HepG2 (cell line): Measurements from ENCODE around the gene ZNF221. TPM values are rescaled to one million over a fixed set of nuclear protein-coding genes. Genes with fewer than 3 reads are reported as not detected.
A peak's percentile ranks its signal among the peaks of the same experiment; 100 is the strongest.

Experiments
- ARID2 ChIP-seq: sonication (generic); formaldehyde crosslinking; IDR thresholded peaks from 2 replicates; pipeline ENCODE4 v1.8.1; 2022; ENCODE audit warnings: mild to moderate bottlenecking, missing genetic modification reagents, borderline replicate concordance
- ELF1 ChIP-seq: sonication (generic); formaldehyde crosslinking; IDR thresholded peaks from 2 replicates; pipeline ENCODE4 v1.4.0; 2020; ENCODE audit warnings: missing genetic modification reagents
- ELF4 ChIP-seq: sonication (generic); formaldehyde crosslinking; IDR thresholded peaks from 2 replicates; pipeline ENCODE4 v1.5.0; 2020; ENCODE audit warnings: missing genetic modification reagents, mild to moderate bottlenecking, moderate library complexity, borderline replicate concordance
- KDM5A ChIP-seq: fragments of 200-600 bp; sonication (generic); IDR thresholded peaks from 2 replicates; pipeline ENCODE4 v1.7.0; 2018; ENCODE audit warnings: antibody characterized with exemption, mild to moderate bottlenecking, low read length, borderline replicate concordance
- KLF16 ChIP-seq, 2 experiments: sonication (generic) in 1 of 2; formaldehyde crosslinking in 1 of 2; IDR thresholded peaks; 2 replicates each; pipeline versions ENCODE4 v1.6.1 to v1.8.0; 2016 to 2023; ENCODE audit warnings: missing genetic modification reagents in 2 of 2, missing compliant biosample characterization in 1 of 2
- KLF6 ChIP-seq: IDR thresholded peaks from 2 replicates; pipeline ENCODE4 v1.8.0; 2016; ENCODE audit warnings: missing biosample characterization, missing genetic modification reagents
- MTF1 ChIP-seq: sonication (generic); formaldehyde crosslinking; IDR thresholded peaks from 2 replicates; pipeline ENCODE4 v1.5.0; 2020; ENCODE audit warnings: missing genetic modification reagents
- NR1H2 ChIP-seq: sonication (generic); formaldehyde crosslinking; IDR thresholded peaks from 2 replicates; pipeline ENCODE4 v1.8.1; 2022; ENCODE audit warnings: low read depth, missing genetic modification reagents, borderline replicate concordance
- PCBP1 ChIP-seq: fragments of 200-400 bp; formaldehyde crosslinking; IDR thresholded peaks from 2 replicates; pipeline ENCODE4 v1.6.1; 2017; ENCODE audit warnings: mild to moderate bottlenecking, low read depth, low read length, borderline replicate concordance
- SOX13 ChIP-seq, 3 experiments: fragments of 450-650 bp in 1 of 3; sonication (generic) in 1 of 3; formaldehyde crosslinking in 1 of 3; IDR thresholded peaks in 2 of 3; conservative IDR thresholded peaks in 1 of 3; 2 replicates each; pipeline versions ENCODE4 v1.5.0 to v1.6.1; 2016 to 2020; ENCODE audit warnings: antibody characterized with exemption in 1 of 3, mild to moderate bottlenecking in 1 of 3, missing compliant biosample characterization in 1 of 3, missing genetic modification reagents in 1 of 3, moderate library complexity in 1 of 3
- ZBTB1 ChIP-seq: sonication (generic); formaldehyde crosslinking; IDR thresholded peaks from 2 replicates; pipeline ENCODE4 v1.4.0; 2020; ENCODE audit warnings: missing genetic modification reagents, borderline replicate concordance
- ZFP36L2 ChIP-seq: sonication (generic); formaldehyde crosslinking; IDR thresholded peaks from 2 replicates; pipeline ENCODE4 v1.4.0; 2020; ENCODE audit warnings: missing genetic modification reagents
- ZNF567 ChIP-seq: sonication (generic); formaldehyde crosslinking; IDR thresholded peaks from 2 replicates; pipeline ENCODE4 v1.8.1; 2023; ENCODE audit warnings: mild to moderate bottlenecking, missing genetic modification reagents, borderline replicate concordance
- ZNF589 ChIP-seq: sonication (generic); formaldehyde crosslinking; conservative IDR thresholded peaks from 2 replicates; pipeline ENCODE4 v1.8.0; 2022; ENCODE audit warnings: mild to moderate bottlenecking, moderate library complexity, missing genetic modification reagents
- ZNF615 ChIP-seq: sonication (generic); formaldehyde crosslinking; IDR thresholded peaks from 2 replicates; pipeline ENCODE4 v1.5.0; 2020; ENCODE audit warnings: mild to moderate bottlenecking, missing genetic modification reagents, borderline replicate concordance
- ZNF670 ChIP-seq: sonication (generic); formaldehyde crosslinking; IDR thresholded peaks from 2 replicates; pipeline ENCODE4 v1.8.0; 2022; ENCODE audit warnings: mild to moderate bottlenecking, missing genetic modification reagents, borderline replicate concordance
- ZSCAN31 ChIP-seq: sonication (generic); formaldehyde crosslinking; IDR thresholded peaks from 2 replicates; pipeline ENCODE4 v1.5.0; 2020; ENCODE audit warnings: low read depth, mild to moderate bottlenecking, missing genetic modification reagents
- polyA plus RNA-seq, 8 experiments: library from polyadenylated mRNA; depleted of rRNA in 3 of 8; stranded (reverse) in 7 of 8; unstranded in 1 of 8; fragments of >200 nt; fragmentation: Illumina TruSeq in 4 of 8; extraction: Trizol in 4 of 8; gene quantifications; 2 replicates each; pipeline versions ENCODE4 v1.2.1 to v1.2.3, GENCODE V29; 2011 to 2016; ENCODE audit warnings: low read depth in 4 of 8, missing spikeins in 1 of 8, mixed read lengths in 1 of 8; ENCODE audit not compliant: insufficient read depth in 1 of 8
- total RNA-seq, 5 experiments: library from RNA; depleted of rRNA; stranded (reverse); fragments of >200 nt; fragmentation: Illumina TruSeq; extraction: Trizol; gene quantifications; 2 replicates each; pipeline ENCODE4 v1.2.3, GENCODE V29; 2016; ENCODE audit warnings: low read depth in 1 of 5
- TF ChIP-seq, protein P1 (sequence below): sonication (generic); formaldehyde crosslinking; IDR thresholded peaks from 2 replicates; pipeline ENCODE4 v1.9.0; 2022; ENCODE audit warnings: missing genetic modification reagents, mild to moderate bottlenecking, borderline replicate concordance
- TF ChIP-seq, protein P2 (sequence below): sonication (generic); formaldehyde crosslinking; IDR thresholded peaks from 2 replicates; pipeline ENCODE4 v1.5.1; 2020; ENCODE audit warnings: mild to moderate bottlenecking, missing genetic modification reagents, moderate library complexity
- TF ChIP-seq, protein P3 (sequence below): sonication (generic); formaldehyde crosslinking; IDR thresholded peaks from 2 replicates; pipeline ENCODE4 v1.8.0; 2022; ENCODE audit warnings: missing genetic modification reagents, mild to moderate bottlenecking, borderline replicate concordance
- TF ChIP-seq, protein P4 (sequence below): sonication (generic); formaldehyde crosslinking; IDR thresholded peaks from 2 replicates; pipeline ENCODE4 v1.8.0; 2022; ENCODE audit warnings: mild to moderate bottlenecking, missing genetic modification reagents, moderate library complexity

The ZNF221 gene
- total and polyA plus RNA-seq, 2 of the 13 experiments (the other 11 are each of a cell fraction or from before 2014, with no cell fraction given): 0.48 to 3.4 TPM

DNA sequence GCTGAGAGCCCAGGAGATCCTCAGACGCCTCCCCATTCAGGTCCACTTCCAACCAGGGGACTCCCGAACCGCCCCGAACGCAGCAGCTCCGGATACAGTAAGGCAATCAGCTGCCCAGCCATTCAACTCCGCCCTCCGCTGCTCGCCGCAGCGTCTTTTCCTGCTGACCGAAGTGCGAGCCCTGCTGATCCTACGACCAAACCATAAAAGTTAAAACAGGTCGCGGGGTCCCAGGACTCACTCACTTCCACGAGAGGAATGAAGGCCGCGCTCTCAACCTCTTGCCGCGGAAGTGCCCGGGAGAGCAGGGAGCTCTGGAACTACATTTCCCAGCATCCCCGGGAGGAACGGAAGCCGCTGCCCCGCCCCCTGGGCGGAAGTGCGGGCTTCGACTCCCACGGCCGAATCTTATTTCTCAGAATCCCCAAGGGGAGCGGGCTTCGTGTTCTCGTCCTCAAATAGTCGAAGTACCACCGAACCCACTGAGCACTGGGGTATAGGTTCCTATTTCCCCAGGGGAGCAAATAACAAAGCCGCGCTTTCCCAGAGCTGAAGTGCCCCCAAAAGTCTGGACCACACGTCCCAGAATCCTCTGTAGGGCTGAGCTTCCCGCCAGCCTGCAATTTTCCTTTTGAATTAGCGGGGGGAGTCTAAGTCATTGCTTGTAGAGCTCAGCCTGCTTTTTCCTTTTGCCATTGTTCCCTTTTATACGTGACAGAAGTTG lies 15.9 kb upstream of the ZNF221 start, which contains the start of gene ZNF45 (continued):
- TF ChIP-seq SOX13 (IDR thresholded peaks at IDR 0.05): no peak
- TF ChIP-seq SOX13 (CRISPR knock-in tag; conservative IDR thresholded peaks at IDR 0.05 in 1 of 2, IDR thresholded peaks at IDR 0.05 in 1 of 2): no peak
- no peak for TF ChIP-seq ZNF589 (CRISPR knock-in tag)
- no peak for TF ChIP-seq ZNF615 (CRISPR knock-in tag)
- TF ChIP-seq, protein P1, sequence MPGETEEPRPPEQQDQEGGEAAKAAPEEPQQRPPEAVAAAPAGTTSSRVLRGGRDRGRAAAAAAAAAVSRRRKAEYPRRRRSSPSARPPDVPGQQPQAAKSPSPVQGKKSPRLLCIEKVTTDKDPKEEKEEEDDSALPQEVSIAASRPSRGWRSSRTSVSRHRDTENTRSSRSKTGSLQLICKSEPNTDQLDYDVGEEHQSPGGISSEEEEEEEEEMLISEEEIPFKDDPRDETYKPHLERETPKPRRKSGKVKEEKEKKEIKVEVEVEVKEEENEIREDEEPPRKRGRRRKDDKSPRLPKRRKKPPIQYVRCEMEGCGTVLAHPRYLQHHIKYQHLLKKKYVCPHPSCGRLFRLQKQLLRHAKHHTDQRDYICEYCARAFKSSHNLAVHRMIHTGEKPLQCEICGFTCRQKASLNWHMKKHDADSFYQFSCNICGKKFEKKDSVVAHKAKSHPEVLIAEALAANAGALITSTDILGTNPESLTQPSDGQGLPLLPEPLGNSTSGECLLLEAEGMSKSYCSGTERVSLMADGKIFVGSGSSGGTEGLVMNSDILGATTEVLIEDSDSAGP (CRISPR knock-in tag): peak; percentile 73; the same call in 1 of the 2 replicates
- peak in 1 of 2 experiments; percentile 82; a peak in 1 of 4 replicates for TF ChIP-seq KLF16 (CRISPR knock-in tag; IDR thresholded peaks at IDR 0.05)
- peak; percentile 50; the same call in 1 of the 2 replicates for TF ChIP-seq MTF1
- no peak for TF ChIP-seq ZBTB1 (CRISPR knock-in tag)
- TF ChIP-seq, protein P2, sequence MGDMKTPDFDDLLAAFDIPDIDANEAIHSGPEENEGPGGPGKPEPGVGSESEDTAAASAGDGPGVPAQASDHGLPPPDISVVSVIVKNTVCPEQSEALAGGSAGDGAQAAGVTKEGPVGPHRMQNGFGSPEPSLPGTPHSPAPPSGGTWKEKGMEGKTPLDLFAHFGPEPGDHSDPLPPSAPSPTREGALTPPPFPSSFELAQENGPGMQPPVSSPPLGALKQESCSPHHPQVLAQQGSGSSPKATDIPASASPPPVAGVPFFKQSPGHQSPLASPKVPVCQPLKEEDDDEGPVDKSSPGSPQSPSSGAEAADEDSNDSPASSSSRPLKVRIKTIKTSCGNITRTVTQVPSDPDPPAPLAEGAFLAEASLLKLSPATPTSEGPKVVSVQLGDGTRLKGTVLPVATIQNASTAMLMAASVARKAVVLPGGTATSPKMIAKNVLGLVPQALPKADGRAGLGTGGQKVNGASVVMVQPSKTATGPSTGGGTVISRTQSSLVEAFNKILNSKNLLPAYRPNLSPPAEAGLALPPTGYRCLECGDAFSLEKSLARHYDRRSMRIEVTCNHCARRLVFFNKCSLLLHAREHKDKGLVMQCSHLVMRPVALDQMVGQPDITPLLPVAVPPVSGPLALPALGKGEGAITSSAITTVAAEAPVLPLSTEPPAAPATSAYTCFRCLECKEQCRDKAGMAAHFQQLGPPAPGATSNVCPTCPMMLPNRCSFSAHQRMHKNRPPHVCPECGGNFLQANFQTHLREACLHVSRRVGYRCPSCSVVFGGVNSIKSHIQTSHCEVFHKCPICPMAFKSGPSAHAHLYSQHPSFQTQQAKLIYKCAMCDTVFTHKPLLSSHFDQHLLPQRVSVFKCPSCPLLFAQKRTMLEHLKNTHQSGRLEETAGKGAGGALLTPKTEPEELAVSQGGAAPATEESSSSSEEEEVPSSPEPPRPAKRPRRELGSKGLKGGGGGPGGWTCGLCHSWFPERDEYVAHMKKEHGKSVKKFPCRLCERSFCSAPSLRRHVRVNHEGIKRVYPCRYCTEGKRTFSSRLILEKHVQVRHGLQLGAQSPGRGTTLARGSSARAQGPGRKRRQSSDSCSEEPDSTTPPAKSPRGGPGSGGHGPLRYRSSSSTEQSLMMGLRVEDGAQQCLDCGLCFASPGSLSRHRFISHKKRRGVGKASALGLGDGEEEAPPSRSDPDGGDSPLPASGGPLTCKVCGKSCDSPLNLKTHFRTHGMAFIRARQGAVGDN (CRISPR knock-in tag): peak; percentile 65
- TF ChIP-seq ZSCAN31: peak; percentile 53
- no peak; the same call in 1 of the 2 replicates for TF ChIP-seq KDM5A
- TF ChIP-seq KLF6 (CRISPR knock-in tag): peak; percentile 70
- no peak for TF ChIP-seq NR1H2
- no peak for TF ChIP-seq ZNF567
- TF ChIP-seq ZFP36L2: no peak
- TF ChIP-seq PCBP1: no peak
- TF ChIP-seq, protein P3, sequence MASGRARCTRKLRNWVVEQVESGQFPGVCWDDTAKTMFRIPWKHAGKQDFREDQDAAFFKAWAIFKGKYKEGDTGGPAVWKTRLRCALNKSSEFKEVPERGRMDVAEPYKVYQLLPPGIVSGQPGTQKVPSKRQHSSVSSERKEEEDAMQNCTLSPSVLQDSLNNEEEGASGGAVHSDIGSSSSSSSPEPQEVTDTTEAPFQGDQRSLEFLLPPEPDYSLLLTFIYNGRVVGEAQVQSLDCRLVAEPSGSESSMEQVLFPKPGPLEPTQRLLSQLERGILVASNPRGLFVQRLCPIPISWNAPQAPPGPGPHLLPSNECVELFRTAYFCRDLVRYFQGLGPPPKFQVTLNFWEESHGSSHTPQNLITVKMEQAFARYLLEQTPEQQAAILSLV (CRISPR knock-in tag): peak; percentile 60; the same call in 1 of the 2 replicates
- 0 out of 2 replicates have a peak, but pooled peaks have one; percentile 30 for TF ChIP-seq ARID2 (CRISPR knock-in tag)
- TF ChIP-seq ELF4 (CRISPR knock-in tag): peak; percentile 79; the same call in 1 of the 2 replicates
- peak; percentile 91 for TF ChIP-seq ELF1 (CRISPR knock-in tag)
- TF ChIP-seq ZNF670: no peak
- TF ChIP-seq, protein P4, sequence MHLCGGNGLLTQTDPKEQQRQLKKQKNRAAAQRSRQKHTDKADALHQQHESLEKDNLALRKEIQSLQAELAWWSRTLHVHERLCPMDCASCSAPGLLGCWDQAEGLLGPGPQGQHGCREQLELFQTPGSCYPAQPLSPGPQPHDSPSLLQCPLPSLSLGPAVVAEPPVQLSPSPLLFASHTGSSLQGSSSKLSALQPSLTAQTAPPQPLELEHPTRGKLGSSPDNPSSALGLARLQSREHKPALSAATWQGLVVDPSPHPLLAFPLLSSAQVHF (CRISPR knock-in tag): no peak
